GM23248 (cell line): Measurements from ENCODE around the gene ST3GAL6. TPM values are rescaled to one million over a fixed set of nuclear protein-coding genes. Genes with fewer than 3 reads are reported as not detected.
A peak's percentile ranks its signal among the peaks of the same experiment; 100 is the strongest.

Source experiments
- DNase-seq: peaks from one replicate; pipeline ENCODE4 v3.0.0-alpha.2; 2015
- H2AFZ ChIP-seq: fragments of 200-600 bp; sonication (generic); 2 replicates; pipeline ENCODE4 v1.6.1; 2016; ENCODE audit warnings: antibody characterized with exemption
- H3F3A ChIP-seq: fragments of 200-600 bp; sonication (generic); 2 replicates; pipeline ENCODE4 v1.6.1; 2016; ENCODE audit warnings: mild to moderate bottlenecking, antibody characterized with exemption, mixed run types; ENCODE audit not compliant: insufficient read depth
- H3K27ac ChIP-seq: fragments of 200-600 bp; sonication (generic); 2 replicates; pipeline ENCODE4 v1.5.1; 2016; ENCODE audit warnings: mild to moderate bottlenecking
- H3K27me3 ChIP-seq: fragments of 200-600 bp; sonication (generic); replicated peaks from 2 replicates; pipeline ENCODE4 v1.6.1; 2016; ENCODE audit warnings: mild to moderate bottlenecking; ENCODE audit not compliant: insufficient read depth
- H3K36me3 ChIP-seq: fragments of 200-600 bp; sonication (generic); 2 replicates; pipeline ENCODE4 v1.6.1; 2016; ENCODE audit warnings: low read depth, mild to moderate bottlenecking
- H3K4me1 ChIP-seq: fragments of 200-600 bp; sonication (generic); 2 replicates; pipeline ENCODE4 v1.6.1; 2016; ENCODE audit warnings: mild to moderate bottlenecking; ENCODE audit not compliant: insufficient read depth
- H3K4me2 ChIP-seq: fragments of 200-600 bp; sonication (generic); one replicate; pipeline ENCODE4 v1.6.1; 2016; ENCODE audit warnings: mild to moderate bottlenecking; ENCODE audit not compliant: unreplicated experiment
- H3K4me3 ChIP-seq: fragments of 200-600 bp; sonication (generic); 2 replicates; pipeline ENCODE4 v1.5.1; 2016; ENCODE audit warnings: mild to moderate bottlenecking
- H3K79me2 ChIP-seq: fragments of 200-600 bp; sonication (generic); 2 replicates; pipeline ENCODE4 v1.6.1; 2016; ENCODE audit warnings: mild to moderate bottlenecking; ENCODE audit not compliant: insufficient read depth
- H3K9ac ChIP-seq: fragments of 200-600 bp; sonication (generic); 2 replicates; pipeline ENCODE4 v1.6.1; 2016; ENCODE audit warnings: mild to moderate bottlenecking
- H3K9me2 ChIP-seq: fragments of 200-600 bp; sonication (generic); 2 replicates; pipeline ENCODE4 v1.6.1; 2016; ENCODE audit warnings: mixed run types, mild to moderate bottlenecking, moderate library complexity; ENCODE audit not compliant: insufficient read depth
- H3K9me3 ChIP-seq: fragments of 200-600 bp; sonication (generic); one replicate; pipeline ENCODE4 v1.6.1; 2017; ENCODE audit warnings: low read depth
- H4K20me1 ChIP-seq: fragments of 200-600 bp; sonication (generic); 2 replicates; pipeline ENCODE4 v1.6.0; 2016; ENCODE audit not compliant: insufficient read depth
- EZH2 ChIP-seq: fragments of 200-600 bp; sonication (generic); IDR thresholded peaks from 2 replicates; pipeline ENCODE4 v1.6.1; 2018; ENCODE audit warnings: antibody characterized with exemption, mild to moderate bottlenecking; ENCODE audit not compliant: insufficient read depth, poor library complexity, severe bottlenecking
- EZH2phosphoT487 ChIP-seq: fragments of 200-600 bp; sonication (generic); IDR thresholded peaks from 2 replicates; pipeline ENCODE4 v1.6.1; 2018; ENCODE audit warnings: antibody characterized with exemption, moderate library complexity, mild to moderate bottlenecking, low read depth; ENCODE audit not compliant: insufficient read depth
- WGBS, 2 experiments: methylation state at CpG; one replicate each; pipeline ENCODE4 v1.1.6; 2015 to 2017; ENCODE audit warnings: low lambda C conversion rate in 2 of 2, low coverage in 1 of 2; ENCODE audit errors: missing lambda C conversion rate in 2 of 2; 5-methylcytosine and 5-hydroxymethylcytosine counted together
- in situ Hi-C: fragments of 300-500 bp; cut with MboI; formaldehyde crosslinking; loops from 2 replicates; pipeline ENCODE4 v1.15.0; 2020
- polyA plus RNA-seq: library from polyadenylated mRNA; unstranded; fragments of >200 nt; fragmentation: Nextera tagmentation; extraction: Ambion mirVana; gene quantifications from 2 replicates; pipeline ENCODE4 v1.2.1, GENCODE V29; 2016
- total RNA-seq: library from RNA; depleted of rRNA; stranded (reverse); fragments of >200 nt; shearing (Covaris generic); gene quantifications from 2 replicates; pipeline ENCODE4 v1.2.3, GENCODE V29; 2014

The ST3GAL6 gene
- total and polyA plus RNA-seq, 2 experiments from 2014 or later: 1.9 TPM; not detected in 1

GRCh38 chr3:98779541-98780335 lies 16.6 kb downstream of the ST3GAL6 start:
- Histone ChIP-seq H3K79me2 (no peaks in the 10 kb centered on the region), H3K9me2 (no peaks in the 10 kb centered on the region), H3K4me2 (peak overlapping the region; percentile 30), H2AFZ (no peak overlapping the region), H3K27ac (peak overlapping the region; percentile 46; the same call in 1 of the 2 replicates), H3K4me1 (peaks cover 39% of the 10 kb centered on the region), H4K20me1 (no peaks in the 10 kb centered on the region), H3F3A (peaks cover 45% of the 10 kb centered on the region), H3K9ac (no peak overlapping the region), H3K9me3 (no peaks in the 10 kb centered on the region), H3K27me3 (peaks cover 3% of the 10 kb centered on the region; the same call in 1 of the 2 replicates), H3K4me3 (no peak overlapping the region), H3K36me3 (no peaks in the 10 kb centered on the region)
- WGBS, 2 experiments: 70 to 71% methylated on average over 4 of the region's 4 CpGs
- in situ Hi-C loops: no loop called here
- TF ChIP-seq EZH2 (no peak), EZH2phosphoT487 (no peak)
- peak; percentile 47 for DNase-seq

GRCh38 chr3:98780343-98780742 lies 17.2 kb downstream of the ST3GAL6 start:
- DNase-seq: no peak
- in situ Hi-C loops: no loop called here
- H3K4me2 ChIP-seq: no peak overlapping the region

DNA sequence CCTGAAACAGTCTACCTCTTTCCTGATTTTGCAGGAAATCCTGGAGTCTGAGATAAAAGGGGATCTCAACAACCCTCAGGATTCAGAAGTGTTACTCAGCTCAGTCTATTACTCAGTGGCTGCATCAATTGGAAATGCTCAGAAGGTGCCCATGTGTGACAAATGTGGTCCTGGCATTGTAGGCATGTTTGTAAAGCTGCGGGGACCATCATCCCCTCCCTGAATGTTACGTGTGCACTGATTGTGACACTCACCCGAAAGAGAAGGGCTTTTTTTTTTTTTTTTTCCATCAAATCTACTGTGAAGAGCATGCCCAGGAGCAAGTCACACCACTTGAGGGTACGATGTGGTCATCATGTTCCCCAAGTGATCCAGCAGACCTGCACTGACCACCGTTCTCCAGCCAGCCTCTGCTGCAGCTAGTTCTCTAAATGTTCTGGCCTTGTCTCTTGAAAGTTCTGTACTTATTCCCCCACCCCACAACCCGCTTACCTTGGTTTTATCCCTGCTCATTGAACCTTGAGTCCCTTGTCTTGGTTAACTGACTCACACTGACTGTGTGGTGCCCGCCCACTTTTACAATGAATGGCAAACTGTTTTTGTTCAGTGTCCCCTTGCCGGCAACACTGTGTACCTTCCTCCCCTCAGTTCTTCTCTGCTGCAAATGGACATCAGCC lies 19.8 kb downstream of the ST3GAL6 start:
- H3K27ac ChIP-seq: no peak overlapping the region
- in situ Hi-C loops: no loop called here

More at GRCh38 chr3:98780343-98780742, 17.2 kb downstream of the ST3GAL6 start:
- no peak overlapping the region for H3K4me3 ChIP-seq
- no peaks in the 10 kb centered on the region for H3K36me3 ChIP-seq
- H3K9ac ChIP-seq: no peak overlapping the region
- H3K9me2 ChIP-seq: no peaks in the 10 kb centered on the region
- H4K20me1 ChIP-seq: no peaks in the 10 kb centered on the region
- no peaks in the 10 kb centered on the region for H3K9me3 ChIP-seq
- WGBS, 2 experiments: 93 to 95% methylated on average over 2 of the region's 2 CpGs
- peaks cover 3% of the 10 kb centered on the region; the same call in 1 of the 2 replicates for H3K27me3 ChIP-seq
- H3F3A ChIP-seq: peaks cover 49% of the 10 kb centered on the region
- no peak for TF ChIP-seq EZH2phosphoT487
- no peak for TF ChIP-seq EZH2
- H3K27ac ChIP-seq: no peak overlapping the region
- H3K79me2 ChIP-seq: no peaks in the 10 kb centered on the region
- H2AFZ ChIP-seq: no peak overlapping the region
- H3K4me1 ChIP-seq: peaks cover 44% of the 10 kb centered on the region

GRCh38 chr3:98784042-98784441 lies 20.9 kb downstream of the ST3GAL6 start:
- Histone ChIP-seq H3K27me3 (no peaks in the 10 kb centered on the region), H4K20me1 (no peaks in the 10 kb centered on the region), H3K79me2 (no peaks in the 10 kb centered on the region), H3K4me3 (no peak overlapping the region), H3K27ac (no peak overlapping the region), H3K9me2 (no peaks in the 10 kb centered on the region), H3K4me1 (peaks cover 41% of the 10 kb centered on the region), H3K4me2 (no peak overlapping the region), H3F3A (peaks cover 65% of the 10 kb centered on the region), H2AFZ (no peak overlapping the region), H3K9ac (no peak overlapping the region), H3K9me3 (no peaks in the 10 kb centered on the region), H3K36me3 (no peaks in the 10 kb centered on the region)
- DNase-seq: no peak
- TF ChIP-seq EZH2: no peak
- TF ChIP-seq EZH2phosphoT487: no peak
- in situ Hi-C loops: no loop called here
- WGBS, 2 experiments: 83 to 84% methylated on average over 5 of the region's 5 CpGs

More for the DNA sequence above, 19.8 kb downstream of the ST3GAL6 start:
- Histone ChIP-seq H3K9me3 (no peaks in the 10 kb centered on the region), H3F3A (peaks cover 65% of the 10 kb centered on the region), H3K27me3 (no peaks in the 10 kb centered on the region), H2AFZ (no peak overlapping the region), H3K9ac (no peak overlapping the region), H3K4me1 (peaks cover 52% of the 10 kb centered on the region), H3K36me3 (no peaks in the 10 kb centered on the region), H4K20me1 (no peaks in the 10 kb centered on the region), H3K79me2 (no peaks in the 10 kb centered on the region), H3K4me3 (no peak overlapping the region), H3K9me2 (no peaks in the 10 kb centered on the region), H3K4me2 (no peak overlapping the region)
- DNase-seq: no peak
- TF ChIP-seq EZH2phosphoT487 (no peak), EZH2 (no peak)
- 71 to 73% methylated on average over 8 of the region's 8 CpGs for WGBS, 2 experiments
